CD4-positive, CD25-positive, alpha-beta regulatory T cell (primary cell): Measurements from ENCODE around the gene METAP2. TPM values are rescaled to one million over a fixed set of nuclear protein-coding genes. Genes with fewer than 3 reads are reported as not detected.

ENCODE experiments used
- ATAC-seq, 2 donors: fragments of 150-1000 bp; cut with Tn5 transposase; one replicate each; pipeline ENCODE4 v1.10.0; 2021; ENCODE audit warnings: low read depth in 2 of 2, moderate number of reproducible peaks in 2 of 2, moderate library complexity in 1 of 2
- DNase-seq, 3 donors: peaks; one replicate each; pipeline versions ENCODE4 v3.0.0 to v3.0.0-alpha.2; 2012 to 2022; ENCODE audit warnings: mixed read lengths in 1 of 3
- H3K27ac ChIP-seq: one replicate; pipeline ENCODE4 v1.7.0; 2013; ENCODE audit warnings: mild to moderate bottlenecking, low read length; ENCODE audit not compliant: insufficient read depth, poor library complexity, severe bottlenecking
- H3K27me3 ChIP-seq: one replicate; pipeline ENCODE4 v1.7.0; 2013; ENCODE audit warnings: low read length; ENCODE audit not compliant: control insufficient read depth, insufficient read depth
- H3K36me3 ChIP-seq: one replicate; pipeline ENCODE4 v1.7.0; 2013; ENCODE audit warnings: mild to moderate bottlenecking, low read length, moderate library complexity; ENCODE audit not compliant: control insufficient read depth, insufficient read depth
- H3K4me1 ChIP-seq: 2 replicates; pipeline ENCODE4 v1.7.0; 2013; ENCODE audit warnings: mild to moderate bottlenecking, low read length; ENCODE audit not compliant: insufficient read depth, control insufficient read depth, poor library complexity, severe bottlenecking
- H3K4me3 ChIP-seq: one replicate; pipeline ENCODE4 v1.7.0; 2013; ENCODE audit warnings: low read depth, mild to moderate bottlenecking, low read length, moderate library complexity
- H3K9me3 ChIP-seq, 2 experiments: 1 replicate in 1 of 2; 2 replicates in 1 of 2; pipeline ENCODE4 v1.7.0; 2013; ENCODE audit warnings: low read length in 2 of 2, mild to moderate bottlenecking in 1 of 2, moderate library complexity in 1 of 2; ENCODE audit not compliant: control insufficient read depth in 2 of 2
- H3K27ac Mint-ChIP-seq, 3 donors: one replicate each; pipeline ENCODE4 v1.8.0; 2020 to 2022; ENCODE audit warnings: mild to moderate bottlenecking in 3 of 3, mixed read lengths in 3 of 3, moderate library complexity in 2 of 3
- H3K27me3 Mint-ChIP-seq: one replicate; pipeline ENCODE4 v1.8.0; 2022; ENCODE audit warnings: mild to moderate bottlenecking, mixed read lengths
- H3K36me3 Mint-ChIP-seq: one replicate; pipeline ENCODE4 v1.8.0; 2020; ENCODE audit warnings: mixed read lengths
- H3K4me1 Mint-ChIP-seq, 4 donors: one replicate each; pipeline ENCODE4 v1.8.0; 2020 to 2022; ENCODE audit warnings: mixed read lengths in 4 of 4, mild to moderate bottlenecking in 1 of 4
- H3K4me3 Mint-ChIP-seq, 4 donors: one replicate each; pipeline ENCODE4 v1.8.0; 2020 to 2022; ENCODE audit warnings: mild to moderate bottlenecking in 4 of 4, mixed read lengths in 4 of 4, moderate library complexity in 3 of 4
- H3K9me3 Mint-ChIP-seq, 7 donors: one replicate each; pipeline ENCODE4 v1.8.0; 2020 to 2022; ENCODE audit warnings: mixed read lengths in 7 of 7, mild to moderate bottlenecking in 3 of 7, moderate library complexity in 2 of 7
- polyA plus RNA-seq, 4 donors: library from polyadenylated mRNA; unstranded; fragments of 300-500 nt; fragmentation: Illumina TruSeq; gene quantifications; one replicate each; pipeline ENCODE4 v1.2.3, GENCODE V29; 2021
- total RNA-seq: library from RNA; stranded (reverse); gene quantifications from one replicate; pipeline ENCODE4 v1.2.3, GENCODE V29; 2022

The METAP2 gene
- 55.7 TPM for total RNA-seq
- polyA plus RNA-seq = 10 to 100 TPM; 33.9 to 42.0 (median 36.9) TPM

GRCh38 chr12:95473884-95474659, at the start of gene METAP2:
Gene METAP2 (plus strand): TSS chr12:95474152. CDS start chr12:95474180, 28 bp downstream.
- Histone ChIP-seq H3K27ac (peak within 1 kb of the TSS; percentile 76), H3K27me3 (no peaks in the 10 kb centered on the region), H3K4me3 (peak within 1 kb of the TSS; percentile 90), H3K9me3 (no peaks in the 10 kb centered on the region), H3K36me3 (peaks cover 21% of the 10 kb centered on the region), H3K4me1 (peaks cover 27% of the 10 kb centered on the region)
- peak within 1 kb of the TSS; percentile 95 to 100 (median 99) for H3K27ac Mint-ChIP-seq
- peak within 1 kb of the TSS; percentile 94 to 100 (median 100) for H3K4me3 Mint-ChIP-seq
- no peaks in the 10 kb centered on the region for H3K27me3 Mint-ChIP-seq
- peaks cover 22 to 61% (median 45%) of the 10 kb centered on the region in 4 donors for H3K4me1 Mint-ChIP-seq
- peak; percentile 99 for ATAC-seq
- peak; percentile 80 to 94 (median 86) for DNase-seq
- peaks cover 21% of the 10 kb centered on the region for H3K36me3 Mint-ChIP-seq
- H3K9me3 Mint-ChIP-seq = no peaks in the 10 kb centered on the region

DNA sequence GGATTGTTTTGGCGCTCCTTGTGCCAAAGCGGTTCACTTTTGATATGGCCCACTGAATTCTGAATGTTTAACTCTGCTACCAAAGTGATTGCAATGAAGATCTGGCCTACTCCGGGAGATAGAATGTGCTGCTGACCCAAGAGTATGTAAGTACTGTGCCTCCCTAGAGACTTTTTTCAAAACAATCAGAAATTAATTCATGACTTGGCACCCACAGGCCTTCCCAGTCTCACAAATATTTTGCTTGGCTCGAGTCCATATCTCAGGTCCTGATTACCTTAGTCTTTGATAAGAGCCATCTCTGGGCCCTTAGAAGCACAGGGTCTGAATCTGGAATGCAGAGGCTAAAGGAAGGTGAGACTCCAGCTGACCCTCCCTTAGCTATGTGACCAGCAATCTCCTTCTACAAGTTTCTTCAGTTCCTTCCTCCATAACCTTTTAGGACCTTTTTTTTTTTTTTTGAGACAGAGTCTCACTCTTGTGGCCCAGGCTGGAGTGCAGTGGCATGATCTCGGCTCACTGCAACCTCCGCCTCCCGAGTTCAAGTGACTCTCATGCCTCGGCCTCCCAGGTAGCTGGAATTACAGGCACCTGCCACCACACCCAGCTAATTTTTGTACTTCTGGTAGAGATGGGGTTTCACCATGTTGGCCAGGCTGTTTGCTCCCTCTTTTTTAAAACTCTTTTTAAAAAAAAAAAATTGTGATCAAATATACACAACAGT, 49.5 kb upstream of the METAP2 start:
- no peaks in the 10 kb centered on the region for H3K9me3 ChIP-seq
- Mint-ChIP-seq H3K4me1 (peaks cover 11 to 13% (median 12%) of the 10 kb centered on the region in 4 donors), H3K27ac (no peak overlapping the region), H3K4me3 (no peak overlapping the region), H3K9me3 (peaks cover 0 to 4% (median 0%) of the 10 kb centered on the region in 7 donors), H3K27me3 (no peaks in the 10 kb centered on the region), H3K36me3 (no peaks in the 10 kb centered on the region)
- H3K4me1 ChIP-seq = no peaks in the 10 kb centered on the region
- no peaks in the 10 kb centered on the region for H3K27me3 ChIP-seq
- H3K4me3 ChIP-seq = no peak overlapping the region
- H3K36me3 ChIP-seq = no peaks in the 10 kb centered on the region
- DNase-seq (no peak), ATAC-seq (no peak)
- no peak overlapping the region for H3K27ac ChIP-seq

- no peak overlapping the region for H3K27ac ChIP-seq
- no peaks in the 10 kb centered on the region for H3K27me3 ChIP-seq
- H3K9me3 Mint-ChIP-seq = peaks cover 0 to 4% (median 0%) of the 10 kb centered on the region in 7 donors
- H3K36me3 Mint-ChIP-seq = no peaks in the 10 kb centered on the region
- H3K27ac Mint-ChIP-seq = peak overlapping the region in 1 of 3 donors; percentile 91
- no peak overlapping the region for H3K4me3 Mint-ChIP-seq
- H3K4me3 ChIP-seq = no peak overlapping the region
- no peaks in the 10 kb centered on the region for H3K36me3 ChIP-seq
- DNase-seq (no peak), ATAC-seq (no peak)
- H3K9me3 ChIP-seq = no peaks in the 10 kb centered on the region
- H3K4me1 Mint-ChIP-seq = peaks cover 11 to 13% (median 12%) of the 10 kb centered on the region in 4 donors
- H3K4me1 ChIP-seq = no peaks in the 10 kb centered on the region
- H3K27me3 Mint-ChIP-seq = no peaks in the 10 kb centered on the region
Measured at GRCh38 chr12:95429172-95429510, 44.8 kb upstream of the METAP2 start.

- H3K27me3 ChIP-seq = no peaks in the 10 kb centered on the region
- H3K36me3 ChIP-seq = no peaks in the 10 kb centered on the region
- H3K9me3 ChIP-seq = no peaks in the 10 kb centered on the region
- DNase-seq = no peak
- no peaks in the 10 kb centered on the region for H3K36me3 Mint-ChIP-seq
- ATAC-seq = no peak
- H3K27me3 Mint-ChIP-seq = no peaks in the 10 kb centered on the region
- H3K27ac ChIP-seq = no peak overlapping the region
- H3K4me3 Mint-ChIP-seq = no peak overlapping the region
- no peak overlapping the region for H3K4me3 ChIP-seq
- peaks cover 11 to 13% (median 12%) of the 10 kb centered on the region in 4 donors for H3K4me1 Mint-ChIP-seq
- H3K4me1 ChIP-seq = no peaks in the 10 kb centered on the region
- H3K27ac Mint-ChIP-seq = peak overlapping the region in 1 of 3 donors; percentile 6
- H3K9me3 Mint-ChIP-seq = peaks cover 0 to 4% (median 0%) of the 10 kb centered on the region in 7 donors
Measured at GRCh38 chr12:95431120-95431519, 42.8 kb upstream of the METAP2 start.

- H3K4me3 Mint-ChIP-seq = no peak overlapping the region
- H3K4me1 Mint-ChIP-seq = no peaks in the 10 kb centered on the region
- no peak for DNase-seq
- ATAC-seq = no peak
- no peaks in the 10 kb centered on the region for H3K9me3 ChIP-seq
- H3K27ac ChIP-seq = no peak overlapping the region
- H3K27me3 ChIP-seq = no peaks in the 10 kb centered on the region
- H3K36me3 Mint-ChIP-seq = no peaks in the 10 kb centered on the region
- no peak overlapping the region for H3K27ac Mint-ChIP-seq
- H3K27me3 Mint-ChIP-seq = peaks cover 4% of the 10 kb centered on the region
- H3K36me3 ChIP-seq = no peaks in the 10 kb centered on the region
- H3K4me3 ChIP-seq = no peak overlapping the region
- H3K9me3 Mint-ChIP-seq = peaks cover 0 to 1% (median 0%) of the 10 kb centered on the region in 7 donors
- no peaks in the 10 kb centered on the region for H3K4me1 ChIP-seq
Measured at GRCh38 chr12:95435355-95435754, 38.6 kb upstream of the METAP2 start.

DNA sequence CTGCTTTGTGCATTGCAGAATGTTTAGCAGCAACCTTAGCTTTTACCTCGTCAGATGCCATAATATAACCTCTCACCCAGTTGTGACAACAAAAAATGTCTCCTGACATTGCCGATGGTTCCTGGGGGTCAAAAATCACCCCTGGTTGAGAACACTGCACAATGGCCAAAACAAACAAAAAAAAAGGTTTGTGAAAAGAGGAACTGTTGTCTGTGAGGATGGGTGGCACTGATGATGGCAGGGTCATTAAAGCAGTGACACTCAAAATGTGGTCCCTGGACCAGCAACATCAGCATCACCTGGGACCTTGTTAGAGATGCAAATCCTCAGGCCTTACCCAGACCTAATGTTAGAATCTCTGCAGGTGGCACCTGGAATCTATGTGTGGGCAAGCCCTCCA, 36.4 kb upstream of the METAP2 start:
- Histone ChIP-seq H3K27ac (no peak overlapping the region), H3K4me3 (no peak overlapping the region), H3K27me3 (no peaks in the 10 kb centered on the region), H3K4me1 (no peaks in the 10 kb centered on the region), H3K9me3 (no peaks in the 10 kb centered on the region), H3K36me3 (no peaks in the 10 kb centered on the region)
- H3K4me3 Mint-ChIP-seq = no peak overlapping the region
- H3K9me3 Mint-ChIP-seq = no peaks in the 10 kb centered on the region
- ATAC-seq (no peak), DNase-seq (no peak)
- H3K4me1 Mint-ChIP-seq = no peaks in the 10 kb centered on the region
- no peak overlapping the region for H3K27ac Mint-ChIP-seq
- peaks cover 12% of the 10 kb centered on the region for H3K27me3 Mint-ChIP-seq
- H3K36me3 Mint-ChIP-seq = no peaks in the 10 kb centered on the region

GRCh38 chr12:95439461-95440230, 34.3 kb upstream of the METAP2 start:
- Mint-ChIP-seq H3K9me3 (no peaks in the 10 kb centered on the region), H3K27me3 (peaks cover 24% of the 10 kb centered on the region), H3K4me1 (no peaks in the 10 kb centered on the region), H3K36me3 (no peaks in the 10 kb centered on the region), H3K27ac (no peak overlapping the region), H3K4me3 (no peak overlapping the region)
- ATAC-seq (no peak), DNase-seq (no peak)
- Histone ChIP-seq H3K9me3 (no peaks in the 10 kb centered on the region), H3K4me1 (no peaks in the 10 kb centered on the region), H3K27me3 (no peaks in the 10 kb centered on the region), H3K27ac (no peak overlapping the region), H3K36me3 (no peaks in the 10 kb centered on the region), H3K4me3 (no peak overlapping the region)
